Spleen (tissue), 11 donors: Measurements from ENCODE around the gene MAN1B1. TPM values are rescaled to one million over a fixed set of nuclear protein-coding genes. Genes with fewer than 3 reads are reported as not detected.

Experiments used
- DNase-seq: peaks from one replicate; pipeline ENCODE4 v3.0.0-alpha.2; 2020
- H3K27ac ChIP-seq, 8 donors: fragments of 200-600 bp; sonication (generic) in 7 of 8; 1 replicate in 4 of 8; 2 replicates in 4 of 8; pipeline versions ENCODE4 v1.5.0 to v1.8.0; 2016 to 2021; ENCODE audit warnings: inconsistent platforms in 4 of 8, mild to moderate bottlenecking in 4 of 8, moderate library complexity in 1 of 8
- H3K27me3 ChIP-seq, 7 donors: fragments of 200-600 bp; sonication (generic) in 6 of 7; replicated peaks in 1 of 7; 1 replicate in 4 of 7; 2 replicates in 3 of 7; pipeline versions ENCODE4 v1.5.0 to v1.8.0; 2016 to 2021; ENCODE audit warnings: inconsistent platforms in 3 of 7, mild to moderate bottlenecking in 1 of 7
- H3K36me3 ChIP-seq, 6 donors: fragments of 200-600 bp; sonication (generic) in 5 of 6; 1 replicate in 4 of 6; 2 replicates in 2 of 6; pipeline versions ENCODE4 v1.5.0 to v1.8.0; 2016 to 2021; ENCODE audit warnings: inconsistent platforms in 2 of 6
- H3K4me1 ChIP-seq, 6 donors: fragments of 200-600 bp; sonication (generic) in 5 of 6; 1 replicate in 3 of 6; 2 replicates in 3 of 6; pipeline versions ENCODE4 v1.5.0 to v1.8.0; 2016 to 2021; ENCODE audit warnings: inconsistent platforms in 3 of 6
- H3K4me3 ChIP-seq, 8 donors: fragments of 200-600 bp; sonication (generic) in 7 of 8; 1 replicate in 4 of 8; 2 replicates in 4 of 8; pipeline versions ENCODE4 v1.5.0 to v1.8.0; 2016 to 2021; ENCODE audit warnings: inconsistent platforms in 4 of 8, mild to moderate bottlenecking in 4 of 8, moderate library complexity in 2 of 8
- H3K9me3 ChIP-seq, 8 donors: fragments of 200-600 bp; sonication (generic) in 7 of 8; 1 replicate in 4 of 8; 2 replicates in 4 of 8; pipeline versions ENCODE4 v1.5.0 to v1.8.0; 2016 to 2021; ENCODE audit warnings: inconsistent platforms in 4 of 8
- POLR2A ChIP-seq, 3 donors: fragments of 450-650 bp; IDR thresholded peaks; one replicate each; pipeline ENCODE4 v1.5.1; 2017; ENCODE audit warnings: antibody characterized with exemption in 3 of 3, mild to moderate bottlenecking in 1 of 3
- POLR2AphosphoS5 ChIP-seq, 3 donors: sonication (generic); formaldehyde crosslinking; IDR thresholded peaks; one replicate each; pipeline ENCODE4 v1.5.1; 2017; ENCODE audit warnings: antibody characterized with exemption in 3 of 3
- WGBS, 5 donors: extraction: QIAGEN DNeasy Blood & Tissue Kit in 3 of 5; methylation state at CpG; one replicate each; pipeline versions ENCODE4 v1.1.5 to v1.1.7; 2013 to 2018; 5-methylcytosine and 5-hydroxymethylcytosine counted together
- intact Hi-C: fragments of 100-400 bp; cut with DNase I; formaldehyde crosslinking; loops from one replicate; pipeline ENCODE4 v1.15.0; 2023; ENCODE audit warnings: low total_unique reads
- polyA plus RNA-seq, 3 donors: library from polyadenylated mRNA; stranded (reverse); fragments of 200-250 nt; gene quantifications; one replicate each; pipeline ENCODE4 v1.2.1, GENCODE V29; 2013
- total RNA-seq, 7 donors: library from RNA; depleted of rRNA in 3 of 7; stranded (reverse); fragments of >200 nt in 3 of 7; fragmentation: NEBNext Ultra II Directional in 4 of 7; extraction: Animal tissue kit (Norgen Biotek cat#: 25700) in 4 of 7; gene quantifications; one replicate each; pipeline versions ENCODE4 v1.1.0 to v1.2.1, GENCODE V29; 2016 to 2021
- TF ChIP-seq, protein P1 (sequence below), 11 experiments: fragments of 200-600 bp in 7 of 11; fragments of 450-650 bp in 4 of 11; sonication (generic) in 4 of 11; IDR thresholded peaks in 8 of 11; conservative IDR thresholded peaks in 3 of 11; 1 replicate in 7 of 11; 2 replicates in 4 of 11; pipeline versions ENCODE4 v1.4.0 to v1.8.0; 2016 to 2021; ENCODE audit warnings: antibody characterized with exemption in 11 of 11, inconsistent platforms in 4 of 11, mild to moderate bottlenecking in 1 of 11
- donor health status: healthy with polysubstance abuse.
- donor health status: DM: no; HTN: no; CAD: no; lungs with moderate emphysema.
- donor health status: DM: no; HTN: no; CAD: no.
- donor health status: Bipolar disorder and iron deficiency.
- donor health status: healthy.
- donor health status: DM: no; HTN: no; CAD: no.
- donor health status: DM: yes; HTN: yes; CAD: no.

The MAN1B1 gene
- total and polyA plus RNA-seq, 10 donors: 43.2 to 112 (median 52.8) TPM

GRCh38 chr9:137079401-137079787 is 7.4 kb upstream of the MAN1B1 start:
- Histone ChIP-seq H3K4me1 (peaks cover 9 to 71% (median 29%) of the 10 kb centered on the region in 6 donors), H3K4me3 (peak overlapping the region in 1 of 8 donors; percentile 94), H3K9me3 (no peaks in the 10 kb centered on the region), H3K36me3 (peaks cover 0 to 57% (median 44%) of the 10 kb centered on the region in 6 donors), H3K27me3 (peaks cover 0 to 8% (median 0%) of the 10 kb centered on the region in 7 donors), H3K27ac (no peak overlapping the region)
- no peak for DNase-seq
- 85 to 97% (median 95%) methylated on average over 6 to 13 of the region's 13 CpGs for WGBS, 5 donors
- intact Hi-C loops: no loop called here
- TF ChIP-seq POLR2A (IDR thresholded peaks at IDR 0.05) (no peak), POLR2AphosphoS5 (IDR thresholded peaks at IDR 0.05) (no peak)
- TF ChIP-seq, protein P1, sequence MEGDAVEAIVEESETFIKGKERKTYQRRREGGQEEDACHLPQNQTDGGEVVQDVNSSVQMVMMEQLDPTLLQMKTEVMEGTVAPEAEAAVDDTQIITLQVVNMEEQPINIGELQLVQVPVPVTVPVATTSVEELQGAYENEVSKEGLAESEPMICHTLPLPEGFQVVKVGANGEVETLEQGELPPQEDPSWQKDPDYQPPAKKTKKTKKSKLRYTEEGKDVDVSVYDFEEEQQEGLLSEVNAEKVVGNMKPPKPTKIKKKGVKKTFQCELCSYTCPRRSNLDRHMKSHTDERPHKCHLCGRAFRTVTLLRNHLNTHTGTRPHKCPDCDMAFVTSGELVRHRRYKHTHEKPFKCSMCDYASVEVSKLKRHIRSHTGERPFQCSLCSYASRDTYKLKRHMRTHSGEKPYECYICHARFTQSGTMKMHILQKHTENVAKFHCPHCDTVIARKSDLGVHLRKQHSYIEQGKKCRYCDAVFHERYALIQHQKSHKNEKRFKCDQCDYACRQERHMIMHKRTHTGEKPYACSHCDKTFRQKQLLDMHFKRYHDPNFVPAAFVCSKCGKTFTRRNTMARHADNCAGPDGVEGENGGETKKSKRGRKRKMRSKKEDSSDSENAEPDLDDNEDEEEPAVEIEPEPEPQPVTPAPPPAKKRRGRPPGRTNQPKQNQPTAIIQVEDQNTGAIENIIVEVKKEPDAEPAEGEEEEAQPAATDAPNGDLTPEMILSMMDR (IDR thresholded peaks at IDR 0.05 in 8 of 11, conservative IDR thresholded peaks at IDR 0.05 in 3 of 11): no peak

DNA sequence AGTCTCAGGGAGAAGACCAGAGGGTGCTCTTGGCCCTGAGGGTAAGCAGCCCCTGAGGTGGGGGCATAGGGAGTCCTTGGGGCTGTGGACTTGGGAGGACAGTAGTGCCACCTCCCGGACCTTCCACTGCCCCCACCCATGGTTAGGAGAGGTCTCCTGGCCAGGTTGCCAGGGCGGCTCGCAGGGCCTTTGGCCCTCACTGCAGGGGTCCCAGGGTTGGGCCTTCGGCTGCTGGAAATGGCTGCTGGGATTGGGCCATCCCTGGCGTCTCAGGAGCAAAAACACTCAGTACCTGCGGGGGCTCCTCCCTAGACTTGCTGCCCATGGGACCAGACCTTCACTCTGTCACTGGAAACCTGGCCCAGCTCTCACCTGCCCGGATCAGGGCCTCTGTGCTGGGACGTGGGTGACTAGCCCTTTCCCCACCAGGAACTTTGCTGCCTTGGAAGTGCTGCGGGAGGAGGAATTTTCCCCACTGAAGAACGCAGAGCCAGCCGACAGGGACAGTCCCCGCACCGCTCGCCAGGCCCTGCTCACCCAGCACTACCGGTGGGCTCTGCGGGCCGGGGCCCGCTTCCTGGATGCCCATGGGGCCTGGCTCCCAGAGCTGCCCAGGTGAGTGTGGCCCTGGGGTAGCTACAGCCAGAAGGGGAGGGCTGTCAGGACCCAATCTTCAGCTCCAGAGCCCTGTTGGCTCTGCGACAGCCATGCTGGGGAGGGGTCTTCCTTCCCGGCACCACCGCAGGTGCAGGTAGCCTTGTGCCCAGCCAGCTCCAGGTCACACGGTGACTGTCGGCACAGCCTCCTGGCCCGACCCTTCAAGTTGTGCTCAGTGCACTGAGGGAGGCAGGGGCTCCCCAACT is 6.3 kb upstream of the MAN1B1 start:
- no peak for DNase-seq
- peaks cover 0 to 8% (median 0%) of the 10 kb centered on the region in 7 donors for H3K27me3 ChIP-seq
- 90 to 97% (median 94%) methylated on average over 23 to 24 of the region's 24 CpGs for WGBS, 5 donors
- peaks cover 13 to 71% (median 38%) of the 10 kb centered on the region in 6 donors for H3K4me1 ChIP-seq
- no peak overlapping the region for H3K27ac ChIP-seq
- H3K9me3 ChIP-seq: no peaks in the 10 kb centered on the region
- H3K4me3 ChIP-seq: no peak overlapping the region
- peaks cover 0 to 57% (median 44%) of the 10 kb centered on the region in 6 donors for H3K36me3 ChIP-seq
- TF ChIP-seq, protein P1 (IDR thresholded peaks at IDR 0.05 in 8 of 11, conservative IDR thresholded peaks at IDR 0.05 in 3 of 11): no peak
- peak in 1 of 3 donors; percentile 24 for TF ChIP-seq POLR2AphosphoS5 (IDR thresholded peaks at IDR 0.05)
- intact Hi-C loops: no loop called here

GRCh38 chr9:137082222-137082924 is 4.4 kb upstream of the MAN1B1 start:
- Histone ChIP-seq H3K4me3 (no peak overlapping the region), H3K27me3 (peaks cover 0 to 8% (median 0%) of the 10 kb centered on the region in 7 donors), H3K4me1 (peaks cover 16 to 72% (median 40%) of the 10 kb centered on the region in 6 donors), H3K9me3 (no peaks in the 10 kb centered on the region), H3K36me3 (peaks cover 0 to 57% (median 44%) of the 10 kb centered on the region in 6 donors), H3K27ac (no peak overlapping the region)
- TF ChIP-seq POLR2A (IDR thresholded peaks at IDR 0.05) (no peak), POLR2AphosphoS5 (IDR thresholded peaks at IDR 0.05) (no peak)
- TF ChIP-seq, protein P1 (IDR thresholded peaks at IDR 0.05 in 8 of 11, conservative IDR thresholded peaks at IDR 0.05 in 3 of 11): no peak
- intact Hi-C loops: no loop called here
- DNase-seq: peak; percentile 78
- WGBS, 5 donors: 86 to 92% (median 91%) methylated on average over 10 to 16 of the region's 16 CpGs

GRCh38 chr9:137082925-137083290 is 3.9 kb upstream of the MAN1B1 start:
- TF ChIP-seq, protein P1 (IDR thresholded peaks at IDR 0.05 in 8 of 11, conservative IDR thresholded peaks at IDR 0.05 in 3 of 11): no peak
- TF ChIP-seq POLR2A (IDR thresholded peaks at IDR 0.05) (no peak), POLR2AphosphoS5 (IDR thresholded peaks at IDR 0.05) (no peak)
- intact Hi-C loops: no loop called here
- H3K9me3 ChIP-seq: no peaks in the 10 kb centered on the region
- H3K4me3 ChIP-seq: no peak overlapping the region
- H3K36me3 ChIP-seq: peaks cover 0 to 57% (median 44%) of the 10 kb centered on the region in 6 donors
- H3K4me1 ChIP-seq: peaks cover 20 to 74% (median 44%) of the 10 kb centered on the region in 6 donors
- H3K27me3 ChIP-seq: peaks cover 0 to 5% (median 0%) of the 10 kb centered on the region in 7 donors
- peak overlapping the region in 1 of 8 donors; percentile 19 for H3K27ac ChIP-seq
- no peak for DNase-seq
- 70 to 85% (median 80%) methylated on average over 5 to 8 of the region's 8 CpGs for WGBS, 5 donors
